ENCODE measurements around the gene NGF.

Gene NGF

GRCh38 chr1:115302390-115302961, 35.6 kb downstream of the NGF start:
- no peak overlapping the region for H3K4me3 ChIP-seq (ENCODE audit: low read depth, low read length)
- TF ChIP-seq CTCF (IDR thresholded peaks at IDR 0.05; ENCODE audit: low read depth, low read length, missing control alignments) = no peak
- no peak for DNase-seq (ENCODE audit: low read depth)

- no peak overlapping the region for H3K4me3 ChIP-seq (ENCODE audit: low read depth, low read length)
- no peak for TF ChIP-seq CTCF (IDR thresholded peaks at IDR 0.05; ENCODE audit: low read depth, low read length, missing control alignments)
- DNase-seq (ENCODE audit: low read depth) = no peak
These were observed 36.5 kb downstream of the NGF start for GRCh38 chr1:115301438-115302020.

GRCh38 chr1:115300087-115300876, 37.8 kb downstream of the NGF start:
- no peak for TF ChIP-seq CTCF (IDR thresholded peaks at IDR 0.05; ENCODE audit: low read depth, low read length, missing control alignments)
- no peak overlapping the region for H3K4me3 ChIP-seq (ENCODE audit: low read depth, low read length)
- DNase-seq (ENCODE audit: low read depth) = no peak

GRCh38 chr1:115299266-115299665, 38.8 kb downstream of the NGF start:
- no peak for DNase-seq (ENCODE audit: low read depth)
- TF ChIP-seq CTCF (IDR thresholded peaks at IDR 0.05; ENCODE audit: low read depth, low read length, missing control alignments) = no peak
- H3K4me3 ChIP-seq (ENCODE audit: low read depth, low read length) = no peak overlapping the region

- DNase-seq (ENCODE audit: low read depth) = peak; percentile 39
- no peak for TF ChIP-seq CTCF (IDR thresholded peaks at IDR 0.05; ENCODE audit: low read depth, low read length, missing control alignments)
These were observed 41.1 kb downstream of the NGF start for GRCh38 chr1:115296981-115297380.

GRCh38 chr1:115295904-115296696, 41.9 kb downstream of the NGF start:
- no peak overlapping the region for H3K4me3 ChIP-seq (ENCODE audit: low read depth, low read length)
- DNase-seq (ENCODE audit: low read depth) = no peak
- TF ChIP-seq CTCF (IDR thresholded peaks at IDR 0.05; ENCODE audit: low read depth, low read length, missing control alignments) = no peak

More at GRCh38 chr1:115296981-115297380, 41.1 kb downstream of the NGF start:
- no peak overlapping the region for H3K4me3 ChIP-seq (ENCODE audit: low read depth, low read length)

Data from GM12864 (cell line).